Stimulated activated CD4-positive, alpha-beta T cell treated with anti-CD3 and anti-CD28 coated beads, Interleukin-2, amount 100 ng/mL, for 24 hours (primary cell): ENCODE results near the gene ANHX.
A peak's percentile ranks its signal among the peaks of the same experiment; 100 is the strongest.

ENCODE experiments used
- DNase-seq, 2 donors: peaks; one replicate each; pipeline ENCODE4 v3.0.0-alpha.2; 2020

The ANHX gene

GRCh38 chr12:133202493-133203343, 33.0 kb downstream of the ANHX start:
- no peak for DNase-seq

- DNase-seq: no peak
Observed at GRCh38 chr12:133201888-133202287, 33.8 kb downstream of the ANHX start.

- no peak for DNase-seq
Observed at GRCh38 chr12:133192847-133193246, 42.8 kb downstream of the ANHX start.

- no peak for DNase-seq
Observed at GRCh38 chr12:133190176-133190575, 45.5 kb downstream of the ANHX start.

GRCh38 chr12:133181238-133181959, 54.3 kb downstream of the ANHX start, which contains the start of gene ZNF268:
TSS of gene ZNF268 (plus strand) at chr12:133181495. CDS start at chr12:133181998, 503 bp downstream.
- DNase-seq: peak; percentile 90 to 93

GRCh38 chr12:133180669-133181068, 55.0 kb downstream of the ANHX start:
- no peak for DNase-seq

GRCh38 chr12:133174901-133175300, 60.8 kb downstream of the ANHX start:
- no peak for DNase-seq

- DNase-seq: no peak
Observed at GRCh38 chr12:133172491-133172890, 63.2 kb downstream of the ANHX start.
